Activated B cell treated with CpG ODN at 0.5 μM for 24 hours (primary cell): ENCODE data around the gene ACTN3. TPM values are rescaled to one million over a fixed set of nuclear protein-coding genes. Genes with fewer than 3 reads are reported as not detected.
"Not testable (repeated sequence)": the region's sequence is repeated elsewhere in the genome, so short reads cannot be mapped to it uniquely, and the experiment has no call there.

ENCODE experiments used
- ATAC-seq: fragments of 200-7000 bp; cut with Tn5 transposase; one replicate; pipeline ENCODE4 v1.10.0; 2021; ENCODE audit warnings: low read depth, mild to moderate bottlenecking, moderate library complexity
- CTCF ChIA-PET: fragments of 350-600 bp; sonication (Branson Sonifier 250); formaldehyde crosslinking; loops from one replicate; lab custom pipeline; 2021; ENCODE audit warnings: antibody characterized with exemption; lab: Charles Lee
- POLR2A ChIA-PET: fragments of 350-600 bp; sonication (Branson Sonifier 250); formaldehyde crosslinking; loops from one replicate; lab custom pipeline; 2021; ENCODE audit warnings: antibody characterized with exemption; lab: Charles Lee
- DNase-seq: peaks from one replicate; pipeline ENCODE4 v3.0.0; 2022
- H3K27ac Mint-ChIP-seq: one replicate; pipeline ENCODE4 v1.8.0; 2020; ENCODE audit warnings: mixed read lengths
- H3K27me3 Mint-ChIP-seq: one replicate; pipeline ENCODE4 v1.8.0; 2021; ENCODE audit warnings: mixed read lengths
- H3K36me3 Mint-ChIP-seq: one replicate; pipeline ENCODE4 v1.8.0; 2021; ENCODE audit warnings: low read depth, mixed read lengths
- H3K4me1 Mint-ChIP-seq: one replicate; pipeline ENCODE4 v1.8.0; 2021; ENCODE audit warnings: mixed read lengths
- H3K4me3 Mint-ChIP-seq: one replicate; pipeline ENCODE4 v1.8.0; 2020; ENCODE audit warnings: mild to moderate bottlenecking, mixed read lengths
- H3K9me3 Mint-ChIP-seq: one replicate; pipeline ENCODE4 v1.8.0; 2020; ENCODE audit warnings: mixed read lengths
- CTCF ChIP-seq: fragments of 200-600 bp; IDR thresholded peaks from one replicate; pipeline ENCODE4 v1.8.0; 2022; ENCODE audit warnings: antibody characterized with exemption, mild to moderate bottlenecking
- intact Hi-C: fragments of 100-400 bp; cut with micrococcal nuclease; formaldehyde crosslinking; loops from one replicate; pipeline ENCODE4 v1.15.1; 2024
- total RNA-seq: library from RNA; stranded (reverse); gene quantifications from 2 replicates; pipeline ENCODE4 v1.2.3, GENCODE V29; 2022

Gene ACTN3
- total RNA-seq, 1 donor from 2014 or later = not detected

GRCh38 chr11:66539170-66539869 is 7.4 kb upstream of the ACTN3 start:
- intact Hi-C loops = no loop called here
- DNase-seq (no peak), ATAC-seq (no peak)
- peaks cover 19% of the 10 kb centered on the region for H3K4me1 Mint-ChIP-seq
- TF ChIP-seq CTCF = no peak
- H3K9me3 Mint-ChIP-seq = no peaks in the 10 kb centered on the region
- H3K4me3 Mint-ChIP-seq = no peak overlapping the region
- CTCF ChIA-PET = no interaction called here
- no peak overlapping the region for H3K27ac Mint-ChIP-seq
- POLR2A ChIA-PET = no interaction called here
- H3K36me3 Mint-ChIP-seq = peaks cover 69% of the 10 kb centered on the region
- H3K27me3 Mint-ChIP-seq = no peaks in the 10 kb centered on the region

GRCh38 chr11:66539870-66540213 is 6.9 kb upstream of the ACTN3 start:
- peaks cover 23% of the 10 kb centered on the region for H3K4me1 Mint-ChIP-seq
- no peak for TF ChIP-seq CTCF
- intact Hi-C loops = loop anchor here (10.0 kb wide), 1 partner anchor 305 kb away; the partner anchor contains the start of gene RCE1
- POLR2A ChIA-PET = interaction anchor here (0.7 kb wide), 1 partner anchor 15 kb away, joined by 3 read pairs; no protein-coding TSS in a partner anchor
- ATAC-seq (no peak), DNase-seq (no peak)
- CTCF ChIA-PET = no interaction called here
- H3K27ac Mint-ChIP-seq = no peak overlapping the region
- no peak overlapping the region for H3K4me3 Mint-ChIP-seq
- no peaks in the 10 kb centered on the region for H3K9me3 Mint-ChIP-seq
- H3K36me3 Mint-ChIP-seq = peaks cover 69% of the 10 kb centered on the region
- no peaks in the 10 kb centered on the region for H3K27me3 Mint-ChIP-seq

- ATAC-seq, H3K9me3 Mint-ChIP-seq, H3K27ac Mint-ChIP-seq, CTCF ChIA-PET, DNase-seq, H3K27me3 Mint-ChIP-seq, H3K4me3 Mint-ChIP-seq: not testable (repeated sequence)
- intact Hi-C loops = loop anchor here (10.0 kb wide), 1 partner anchor 304 kb away; the partner anchor contains the start of gene RCE1
- Mint-ChIP-seq H3K36me3 (peaks cover 63% of the 10 kb centered on the region), H3K4me1 (peaks cover 29% of the 10 kb centered on the region)
- POLR2A ChIA-PET = interaction anchor here (0.7 kb wide), 1 partner anchor 15 kb away, joined by 3 read pairs; no protein-coding TSS in a partner anchor
Measured at GRCh38 chr11:66540598-66540997, 6.1 kb upstream of the ACTN3 start.

DNA sequence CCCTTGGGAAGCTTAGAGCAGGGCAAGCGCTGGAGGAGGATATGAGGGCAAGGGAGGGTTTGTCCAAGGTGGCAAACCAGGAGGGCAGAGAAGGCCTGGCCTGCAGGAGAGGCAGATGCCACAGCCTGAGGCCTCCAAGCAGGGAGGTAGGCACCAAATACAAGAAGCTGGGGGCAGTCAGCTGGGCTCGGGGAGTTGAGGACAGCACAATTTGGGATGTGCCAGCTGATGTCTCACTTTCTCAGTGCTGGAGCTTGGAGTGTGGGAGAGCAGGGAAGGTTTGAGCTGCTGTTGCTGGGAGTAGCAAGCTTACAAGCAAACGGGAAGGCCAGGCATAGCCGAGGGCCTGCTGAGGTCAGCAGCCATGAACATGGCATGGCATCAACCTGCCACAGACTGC is 4.8 kb upstream of the ACTN3 start:
- H3K4me3 Mint-ChIP-seq = no peak overlapping the region

GRCh38 chr11:66542362-66542761 is 4.3 kb upstream of the ACTN3 start:
- Mint-ChIP-seq H3K4me3 (no peak overlapping the region), H3K27me3 (no peaks in the 10 kb centered on the region), H3K4me1 (peaks cover 35% of the 10 kb centered on the region), H3K36me3 (peaks cover 45% of the 10 kb centered on the region), H3K9me3 (no peaks in the 10 kb centered on the region), H3K27ac (peak overlapping the region; percentile 19)
- DNase-seq = no peak
- intact Hi-C loops = loop anchor here (10.0 kb wide), 1 partner anchor 302 kb away; the partner anchor contains the start of gene RCE1
- ATAC-seq = no peak
- no peak for TF ChIP-seq CTCF
- ChIA-PET CTCF (no interaction called here), POLR2A (interaction anchor here (0.6 to 1.2 kb wide), 2 partner anchors 135 to 289 kb away, joined by 3 read pairs; no protein-coding TSS in a partner anchor)

More for the DNA sequence above, 4.8 kb upstream of the ACTN3 start:
- H3K27ac Mint-ChIP-seq = peak overlapping the region; percentile 21
- DNase-seq (no peak), ATAC-seq (no peak)
- intact Hi-C loops = loop anchor here (10.0 kb wide), 1 partner anchor 303 kb away; the partner anchor contains the start of gene RCE1
- H3K36me3 Mint-ChIP-seq = peaks cover 50% of the 10 kb centered on the region
- peaks cover 34% of the 10 kb centered on the region for H3K4me1 Mint-ChIP-seq
- no peaks in the 10 kb centered on the region for H3K9me3 Mint-ChIP-seq
- ChIA-PET CTCF (no interaction called here), POLR2A (interaction anchor here (0.6 to 1.2 kb wide), 2 partner anchors 135 to 290 kb away, joined by 3 read pairs; no protein-coding TSS in a partner anchor)
- no peak for TF ChIP-seq CTCF
- no peaks in the 10 kb centered on the region for H3K27me3 Mint-ChIP-seq
